ENCODE data around the gene ANKRD36.
A peak's percentile ranks its signal among the peaks of the same experiment; 100 is the strongest.
"Not testable (repeated sequence)": the region's sequence is repeated elsewhere in the genome, so short reads cannot be mapped to it uniquely, and the experiment has no call there.

ANKRD36 gene

GRCh38 chr2:97113050-97113881 is at the start of gene ANKRD36:
Gene ANKRD36 (plus strand): TSS chr2:97113153. CDS start chr2:97113740, 587 bp downstream.
- not testable (repeated sequence) for DNase-seq

- not testable (repeated sequence) for DNase-seq
Measured at GRCh38 chr2:97066030-97066429, 46.9 kb upstream of the ANKRD36 start.

GRCh38 chr2:97067279-97068004 is 45.5 kb upstream of the ANKRD36 start:
- peak; percentile 6 for DNase-seq

GRCh38 chr2:97068074-97068473 is 44.9 kb upstream of the ANKRD36 start:
- no peak for DNase-seq

GRCh38 chr2:97068722-97069121 is 44.2 kb upstream of the ANKRD36 start:
- peak; percentile 28 for DNase-seq

GRCh38 chr2:97070915-97071314 is 42.0 kb upstream of the ANKRD36 start:
- DNase-seq = not testable (repeated sequence)

GRCh38 chr2:97077213-97077612 is 35.7 kb upstream of the ANKRD36 start:
- DNase-seq = not testable (repeated sequence)

GRCh38 chr2:97080855-97081254 is 32.1 kb upstream of the ANKRD36 start:
- DNase-seq = not testable (repeated sequence)

- not testable (repeated sequence) for DNase-seq
Measured at GRCh38 chr2:97082206-97082605, 30.7 kb upstream of the ANKRD36 start.

GRCh38 chr2:97083516-97083915 is 29.4 kb upstream of the ANKRD36 start:
- not testable (repeated sequence) for DNase-seq

GRCh38 chr2:97085093-97085492 is 27.9 kb upstream of the ANKRD36 start:
- DNase-seq = not testable (repeated sequence)

GRCh38 chr2:97088706-97089105 is 24.2 kb upstream of the ANKRD36 start:
- not testable (repeated sequence) for DNase-seq

- DNase-seq = not testable (repeated sequence)
Measured at GRCh38 chr2:97092946-97093345, 20.0 kb upstream of the ANKRD36 start.

- not testable (repeated sequence) for DNase-seq
Measured at GRCh38 chr2:97093983-97094771, 18.8 kb upstream of the ANKRD36 start.

GRCh38 chr2:97094772-97095611 is 18.0 kb upstream of the ANKRD36 start, which contains the start of gene FAHD2B:
Gene FAHD2B (minus strand): TSS chr2:97094882. CDS start chr2:97091706, 3,176 bp downstream.
- DNase-seq = peak; percentile 60

GRCh38 chr2:97095661-97096060 is 17.3 kb upstream of the ANKRD36 start:
- DNase-seq = no peak

GRCh38 chr2:97098786-97099372 is 14.1 kb upstream of the ANKRD36 start:
- not testable (repeated sequence) for DNase-seq

GRCh38 chr2:97106878-97107277 is 6.1 kb upstream of the ANKRD36 start:
- not testable (repeated sequence) for DNase-seq

GRCh38 chr2:97111246-97111645 is 1.7 kb upstream of the ANKRD36 start:
- not testable (repeated sequence) for DNase-seq

GRCh38 chr2:97112320-97113049 is 468 bp upstream of the ANKRD36 start:
- DNase-seq = not testable (repeated sequence)

GRCh38 chr2:97113882-97114255 is 916 bp downstream of the ANKRD36 start:
- DNase-seq = not testable (repeated sequence)

Measured in NCI-H69 (cell line).